H9 (cell line): ENCODE data around the gene CYB5R3. TPM values are rescaled to one million over a fixed set of nuclear protein-coding genes. Genes with fewer than 3 reads are reported as not detected.

ENCODE experiments used
- DNase-seq: peaks from one replicate; pipeline ENCODE4 v3.0.0-alpha.2; 2017
- H2AFZ ChIP-seq: one replicate; pipeline ENCODE4 v1.6.1; 2013; ENCODE audit warnings: mild to moderate bottlenecking, low read length, control low read depth, moderate library complexity
- H2AK5ac ChIP-seq: 2 replicates; pipeline ENCODE4 v1.6.1; 2013; ENCODE audit warnings: low read length, control low read depth, mixed read lengths; ENCODE audit not compliant: insufficient read length
- H2BK120ac ChIP-seq: one replicate; pipeline ENCODE4 v1.6.1; 2013; ENCODE audit warnings: low read depth, mild to moderate bottlenecking, low read length, control low read depth, inconsistent platforms; ENCODE audit not compliant: poor library complexity, severe bottlenecking
- H2BK12ac ChIP-seq: 2 replicates; pipeline ENCODE4 v1.6.1; 2013; ENCODE audit warnings: low read length, control low read depth, mixed read lengths, low read depth; ENCODE audit not compliant: insufficient read length
- H2BK15ac ChIP-seq: 2 replicates; pipeline ENCODE4 v1.6.1; 2013; ENCODE audit warnings: low read depth, low read length, control low read depth
- H2BK20ac ChIP-seq: one replicate; pipeline ENCODE4 v1.6.1; 2013; ENCODE audit warnings: low read depth, mild to moderate bottlenecking, low read length, control low read depth, inconsistent platforms; ENCODE audit not compliant: poor library complexity, severe bottlenecking
- H2BK5ac ChIP-seq: 2 replicates; pipeline ENCODE4 v1.6.1; 2013; ENCODE audit warnings: low read length, control low read depth, mixed read lengths; ENCODE audit not compliant: insufficient read length
- H3K14ac ChIP-seq: 2 replicates; pipeline ENCODE4 v1.6.1; 2013; ENCODE audit warnings: low read length, control low read depth; ENCODE audit not compliant: insufficient read depth
- H3K18ac ChIP-seq: 2 replicates; pipeline ENCODE4 v1.6.1; 2013; ENCODE audit warnings: low read depth, mild to moderate bottlenecking, mixed read lengths, low read length, control low read depth; ENCODE audit not compliant: insufficient read length
- H3K23ac ChIP-seq: 2 replicates; pipeline ENCODE4 v1.6.1; 2013; ENCODE audit warnings: low read length, control low read depth, mixed read lengths, low read depth; ENCODE audit not compliant: insufficient read length
- H3K23me2 ChIP-seq: 2 replicates; pipeline ENCODE4 v1.6.1; 2013; ENCODE audit warnings: low read depth, mild to moderate bottlenecking, mixed read lengths, low read length, control low read depth; ENCODE audit not compliant: insufficient read length, poor library complexity, severe bottlenecking
- H3K27ac ChIP-seq: 2 replicates; pipeline ENCODE4 v1.5.1; 2013; ENCODE audit warnings: low read length, control low read depth, mixed read lengths, low read depth; ENCODE audit not compliant: insufficient read length
- H3K27me3 ChIP-seq: 2 replicates; pipeline ENCODE4 v1.6.1; 2013; ENCODE audit warnings: low read length, control low read depth, inconsistent platforms; ENCODE audit not compliant: insufficient read depth
- H3K4ac ChIP-seq: 2 replicates; pipeline ENCODE4 v1.6.1; 2013; ENCODE audit warnings: low read depth, mild to moderate bottlenecking, control low read depth, inconsistent platforms, low read length, moderate library complexity
- H3K4me1 ChIP-seq: 2 replicates; pipeline ENCODE4 v1.6.1; 2013; ENCODE audit warnings: low read length, control low read depth, inconsistent platforms; ENCODE audit not compliant: insufficient read depth
- H3K4me2 ChIP-seq: 2 replicates; pipeline ENCODE4 v1.6.1; 2013; ENCODE audit warnings: low read length, control low read depth, mixed read lengths; ENCODE audit not compliant: insufficient read length, insufficient read depth
- H3K56ac ChIP-seq: 2 replicates; pipeline ENCODE4 v1.6.1; 2013; ENCODE audit warnings: low read depth, mild to moderate bottlenecking, mixed read lengths, low read length, control low read depth; ENCODE audit not compliant: insufficient read length
- H3K79me1 ChIP-seq: 2 replicates; pipeline ENCODE4 v1.6.1; 2013; ENCODE audit warnings: low read depth, mild to moderate bottlenecking, moderate library complexity, low read length, control low read depth, inconsistent platforms; ENCODE audit not compliant: insufficient read depth, poor library complexity, severe bottlenecking
- H3K79me2 ChIP-seq: 2 replicates; pipeline ENCODE4 v1.6.1; 2013; ENCODE audit warnings: low read length, control low read depth, inconsistent platforms; ENCODE audit not compliant: insufficient read depth
- H3K9ac ChIP-seq: 2 replicates; pipeline ENCODE4 v1.6.1; 2013; ENCODE audit warnings: low read length, control low read depth, mixed read lengths; ENCODE audit not compliant: insufficient read length; ENCODE audit errors: extremely low read depth
- H3K9me3 ChIP-seq: one replicate; pipeline ENCODE4 v1.6.1; 2013; ENCODE audit warnings: low read depth, low read length, inconsistent platforms; ENCODE audit not compliant: control insufficient read depth
- H3T11ph ChIP-seq: one replicate; pipeline ENCODE4 v1.6.1; 2013; ENCODE audit warnings: mild to moderate bottlenecking, low read length, control low read depth, inconsistent platforms
- H4K20me1 ChIP-seq: one replicate; pipeline ENCODE4 v1.6.1; 2013; ENCODE audit not compliant: control insufficient read depth, insufficient read length, insufficient read depth
- H4K5ac ChIP-seq: 2 replicates; pipeline ENCODE4 v1.6.1; 2013; ENCODE audit warnings: low read depth, mild to moderate bottlenecking, mixed read lengths, low read length, control low read depth; ENCODE audit not compliant: insufficient read length
- H4K8ac ChIP-seq: replicated peaks from 2 replicates; pipeline ENCODE4 v1.6.1; 2013; ENCODE audit warnings: low read length, control low read depth, mixed read lengths, low read depth; ENCODE audit not compliant: insufficient read length
- H4K91ac ChIP-seq: 2 replicates; pipeline ENCODE4 v1.6.1; 2013; ENCODE audit warnings: low read depth, mild to moderate bottlenecking, moderate library complexity, mixed read lengths, low read length, control low read depth; ENCODE audit not compliant: insufficient read length
- H3K27ac Mint-ChIP-seq, 3 experiments: 2 replicates in 2 of 3; 3 replicates in 1 of 3; pipeline ENCODE4 v1.8.0; 2020 to 2021; ENCODE audit warnings: mixed read lengths in 3 of 3, mild to moderate bottlenecking in 1 of 3, moderate library complexity in 1 of 3
- H3K27me3 Mint-ChIP-seq: 2 replicates; pipeline ENCODE4 v1.8.0; 2021; ENCODE audit warnings: low read depth, mild to moderate bottlenecking, moderate library complexity, mixed read lengths
- H3K36me3 Mint-ChIP-seq, 3 experiments: 2 replicates in 2 of 3; 3 replicates in 1 of 3; pipeline ENCODE4 v1.8.0; 2020 to 2021; ENCODE audit warnings: low read depth in 3 of 3, mixed read lengths in 3 of 3; ENCODE audit not compliant: insufficient read depth in 1 of 3
- H3K4me1 Mint-ChIP-seq, 2 experiments: 2 replicates each; pipeline ENCODE4 v1.8.0; 2020; ENCODE audit warnings: mixed read lengths in 2 of 2
- H3K4me3 Mint-ChIP-seq, 2 experiments: 2 replicates in 1 of 2; 3 replicates in 1 of 2; pipeline ENCODE4 v1.8.0; 2020 to 2021; ENCODE audit warnings: mild to moderate bottlenecking in 2 of 2, mixed read lengths in 2 of 2, moderate library complexity in 1 of 2
- H3K9me3 Mint-ChIP-seq, 2 experiments: 2 replicates in 1 of 2; 3 replicates in 1 of 2; pipeline ENCODE4 v1.8.0; 2020; ENCODE audit warnings: mild to moderate bottlenecking in 2 of 2, mixed read lengths in 2 of 2, moderate library complexity in 1 of 2
- CTCF ChIP-seq: fragments of 200-600 bp; sonication (generic); conservative IDR thresholded peaks from 3 replicates; pipeline ENCODE4 v1.8.0; 2021; ENCODE audit warnings: antibody characterized with exemption, mild to moderate bottlenecking
- WGBS: extraction: QIAGEN DNeasy Blood & Tissue Kit; methylation state at CpG from one replicate; pipeline ENCODE4 v1.1.7; 2013; ENCODE audit warnings: missing lambda C conversion rate, low lambda C conversion rate, mixed read lengths; ENCODE audit not compliant: insufficient read length; ENCODE audit errors: extremely low coverage; 5-methylcytosine and 5-hydroxymethylcytosine counted together
- total RNA-seq: library from RNA; stranded (reverse); gene quantifications from 2 replicates; pipeline ENCODE4 v1.2.1, GENCODE V29; 2021

Gene CYB5R3
- total RNA-seq, 1 experiment from 2014 or later: 97.4 TPM

GRCh38 chr22:42692239-42693054 is 43.3 kb upstream of the CYB5R3 start:
- Histone ChIP-seq H4K8ac (no peak overlapping the region), H2BK15ac (no peak overlapping the region)
- peak; percentile 47 for TF ChIP-seq CTCF

More at GRCh38 chr22:42692239-42693054, 43.3 kb upstream of the CYB5R3 start:
- no peak overlapping the region for H2BK12ac ChIP-seq
- H2BK5ac ChIP-seq: no peak overlapping the region
- H3K36me3 Mint-ChIP-seq: no peaks in the 10 kb centered on the region; a peak in 1 of 7 replicates
- H3K4me1 ChIP-seq: no peaks in the 10 kb centered on the region
- H3K27me3 ChIP-seq: no peaks in the 10 kb centered on the region
- no peak overlapping the region for H3K4me2 ChIP-seq
- H3K4me3 Mint-ChIP-seq: no peak overlapping the region
- no peaks in the 10 kb centered on the region for H3K79me1 ChIP-seq
- no peak overlapping the region; the same call in 1 of the 2 replicates for H3K14ac ChIP-seq
- H3K27ac Mint-ChIP-seq: no peak overlapping the region; a peak in 1 of 7 replicates
- no CpG with 5 or more reads among the region's 32 CpGs for WGBS
- H3K27me3 Mint-ChIP-seq: no peaks in the 10 kb centered on the region
- H4K91ac ChIP-seq: no peak overlapping the region
- H3K9me3 Mint-ChIP-seq: no peaks in the 10 kb centered on the region
- no peak overlapping the region for H2AK5ac ChIP-seq
- H3K9me3 ChIP-seq: no peaks in the 10 kb centered on the region
- no peak overlapping the region for H3K4ac ChIP-seq
- no peak for DNase-seq
- H3K4me1 Mint-ChIP-seq: peaks cover 9 to 20% of the 10 kb centered on the region in 2 experiments
- no peak overlapping the region for H2BK120ac ChIP-seq
- H4K20me1 ChIP-seq: no peaks in the 10 kb centered on the region
- no peak overlapping the region for H3K56ac ChIP-seq
- H3K27ac ChIP-seq: no peak overlapping the region
- H2BK20ac ChIP-seq: no peak overlapping the region
- H3K79me2 ChIP-seq: no peaks in the 10 kb centered on the region
- H3T11ph ChIP-seq: no peak overlapping the region
- no peak overlapping the region for H3K23ac ChIP-seq
- no peaks in the 10 kb centered on the region for H3K23me2 ChIP-seq
- no peak overlapping the region for H3K18ac ChIP-seq
- H2AFZ ChIP-seq: no peak overlapping the region
- H4K5ac ChIP-seq: no peak overlapping the region
- no peak overlapping the region for H3K9ac ChIP-seq
